GM18511 (cell line): ENCODE measurements around the gene PLS3.
A peak's percentile ranks its signal among the peaks of the same experiment; 100 is the strongest.
"Not testable (repeated sequence)": the region's sequence is repeated elsewhere in the genome, so short reads cannot be mapped to it uniquely, and the experiment has no call there.

Experiments used
- ATAC-seq: cut with Tn5 transposase; IDR thresholded peaks from one replicate; pipeline ENCODE4 v1.9.1; 2021; ENCODE audit warnings: mild to moderate bottlenecking, moderate library complexity; ENCODE audit not compliant: unreplicated experiment

Gene PLS3

GRCh38 chrX:115560978-115561604 lies at the start of gene PLS3:
Gene PLS3, plus strand, starts transcription at chrX:115561174. Its CDS starts 49,077 bp downstream, at chrX:115610251.
- peak; percentile 69 for ATAC-seq

- ATAC-seq, result no peak
Observed at GRCh38 chrX:115518113-115518512, 42.9 kb upstream of the PLS3 start.

- ATAC-seq, result no peak
Observed at GRCh38 chrX:115521741-115522140, 39.2 kb upstream of the PLS3 start.

DNA sequence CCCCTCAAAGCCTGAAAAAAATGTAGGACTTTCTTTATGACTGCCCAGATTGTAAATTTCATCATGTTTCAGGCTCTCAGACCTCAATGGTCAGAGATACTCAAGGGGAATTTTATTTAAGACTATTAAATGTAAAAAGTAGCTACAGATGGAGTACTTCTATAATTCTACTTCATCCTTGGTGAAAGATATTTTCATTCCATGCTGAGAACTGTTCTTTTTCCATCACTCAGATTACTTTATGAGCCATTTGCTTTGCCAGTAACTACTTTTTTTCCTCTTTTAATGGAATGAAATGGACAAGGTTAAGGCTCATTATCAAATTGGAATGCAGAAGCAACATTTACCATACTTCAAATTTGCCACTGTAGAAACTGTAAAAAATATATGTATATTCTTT lies 38.0 kb upstream of the PLS3 start:
- ATAC-seq, result no peak

GRCh38 chrX:115525486-115525885 lies 35.5 kb upstream of the PLS3 start:
- no peak for ATAC-seq

GRCh38 chrX:115531818-115532403 lies 29.1 kb upstream of the PLS3 start:
- ATAC-seq, result no peak

- no peak for ATAC-seq
Observed at GRCh38 chrX:115533485-115533884, 27.5 kb upstream of the PLS3 start.

DNA sequence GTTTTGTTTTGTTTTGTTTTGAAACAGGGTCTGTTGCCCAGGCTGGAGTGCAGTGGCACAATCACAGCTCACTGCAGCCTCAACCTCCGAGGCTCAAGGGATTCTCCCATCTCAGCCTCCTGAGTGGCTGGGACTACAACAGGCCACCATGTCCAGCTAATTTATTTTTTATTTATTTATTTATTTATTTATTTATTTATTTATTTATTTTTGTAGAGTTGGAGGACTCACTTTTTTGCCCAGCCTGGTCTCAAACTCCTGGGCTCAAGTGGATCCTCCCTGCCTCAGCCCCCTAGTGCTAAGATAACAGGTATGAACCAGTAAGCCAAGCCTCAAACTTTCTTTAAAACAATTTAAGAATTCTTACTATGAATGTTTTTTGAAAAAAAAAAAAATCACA lies 26.6 kb upstream of the PLS3 start:
- ATAC-seq, result no peak

- no peak for ATAC-seq
Observed at GRCh38 chrX:115535421-115535820, 25.6 kb upstream of the PLS3 start.

GRCh38 chrX:115535844-115536243 lies 25.1 kb upstream of the PLS3 start:
- ATAC-seq, result no peak

DNA sequence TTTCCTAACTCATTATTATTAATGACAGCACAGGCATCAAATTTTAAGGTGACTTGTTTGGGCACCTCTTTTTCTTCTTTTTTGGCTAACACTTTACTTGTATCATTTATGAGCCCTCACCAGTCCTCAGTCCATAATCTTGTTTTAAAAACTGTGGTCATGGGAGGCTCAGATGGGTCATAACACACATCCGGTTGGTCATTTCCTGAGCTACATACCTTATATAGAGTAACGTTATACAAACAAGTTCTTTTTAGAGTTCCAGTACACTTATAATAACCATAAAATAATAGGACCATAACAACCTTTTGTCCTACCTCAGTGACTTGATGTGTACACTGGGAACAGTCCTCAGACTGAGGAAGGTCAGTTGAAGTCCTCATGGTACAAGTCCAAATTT lies 21.1 kb upstream of the PLS3 start:
- no peak for ATAC-seq

- not testable (repeated sequence) for ATAC-seq
Observed at GRCh38 chrX:115541045-115541444, 19.9 kb upstream of the PLS3 start.

GRCh38 chrX:115547448-115547847 lies 13.5 kb upstream of the PLS3 start:
- ATAC-seq, result no peak

DNA sequence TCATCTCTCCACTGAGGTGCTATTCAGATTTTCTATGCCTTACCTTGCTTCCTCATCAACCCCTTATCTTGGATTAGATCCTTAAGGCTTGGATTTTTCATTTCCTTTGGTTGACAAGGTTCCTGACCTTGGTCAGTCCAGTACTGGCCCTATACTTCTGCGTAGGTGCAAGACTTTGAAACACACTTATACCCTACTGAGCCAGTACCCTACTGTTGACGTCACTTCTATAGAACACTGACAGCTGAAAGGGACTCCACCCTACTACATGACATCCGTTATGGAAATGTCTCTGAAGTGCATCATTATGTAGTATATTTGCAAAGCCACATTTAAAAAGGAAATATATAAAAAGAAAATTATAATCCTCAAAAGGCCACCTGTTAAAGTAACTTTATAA lies 12.0 kb upstream of the PLS3 start:
- ATAC-seq, result no peak

DNA sequence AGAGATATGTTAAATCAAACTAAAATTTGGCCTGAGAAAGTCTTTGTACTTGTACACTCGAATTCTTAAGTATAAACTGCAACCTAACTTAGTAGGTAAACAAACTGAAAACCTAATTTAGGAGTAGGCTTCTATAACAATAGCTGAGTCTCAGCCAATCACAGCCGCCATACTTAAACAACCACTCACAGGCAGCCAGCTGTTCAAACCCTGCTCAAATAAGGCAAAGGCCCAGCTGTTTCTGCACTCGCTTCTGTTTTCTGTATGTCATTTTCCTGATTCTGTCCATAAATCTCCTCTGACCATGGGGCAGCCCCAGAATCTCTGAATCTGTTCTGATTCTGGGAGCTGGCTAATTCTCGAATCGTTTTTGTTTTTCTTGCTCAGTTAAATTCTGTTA lies 7.8 kb upstream of the PLS3 start:
- ATAC-seq, result no peak

DNA sequence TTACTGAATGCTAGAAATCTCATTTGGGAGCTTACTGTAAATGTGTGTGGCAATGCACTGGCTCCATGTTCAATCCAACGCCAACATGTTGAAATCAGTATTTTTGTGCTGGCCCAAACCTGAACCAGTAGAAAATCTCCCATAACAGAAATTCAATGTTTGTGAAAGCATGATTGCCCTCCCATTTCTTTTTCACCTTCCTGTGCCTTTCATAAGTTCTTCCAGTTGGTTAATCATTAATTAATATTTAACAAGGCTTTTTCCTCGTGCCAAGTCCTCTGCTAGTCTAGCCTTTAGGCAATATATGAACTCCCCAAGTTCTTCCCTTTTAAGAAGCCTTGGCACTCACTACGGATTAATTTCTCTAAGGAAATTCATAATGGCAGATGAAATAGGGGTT lies 1.3 kb upstream of the PLS3 start:
- no peak for ATAC-seq

GRCh38 chrX:115560211-115560977 lies 580 bp upstream of the PLS3 start:
- ATAC-seq, result no peak

DNA sequence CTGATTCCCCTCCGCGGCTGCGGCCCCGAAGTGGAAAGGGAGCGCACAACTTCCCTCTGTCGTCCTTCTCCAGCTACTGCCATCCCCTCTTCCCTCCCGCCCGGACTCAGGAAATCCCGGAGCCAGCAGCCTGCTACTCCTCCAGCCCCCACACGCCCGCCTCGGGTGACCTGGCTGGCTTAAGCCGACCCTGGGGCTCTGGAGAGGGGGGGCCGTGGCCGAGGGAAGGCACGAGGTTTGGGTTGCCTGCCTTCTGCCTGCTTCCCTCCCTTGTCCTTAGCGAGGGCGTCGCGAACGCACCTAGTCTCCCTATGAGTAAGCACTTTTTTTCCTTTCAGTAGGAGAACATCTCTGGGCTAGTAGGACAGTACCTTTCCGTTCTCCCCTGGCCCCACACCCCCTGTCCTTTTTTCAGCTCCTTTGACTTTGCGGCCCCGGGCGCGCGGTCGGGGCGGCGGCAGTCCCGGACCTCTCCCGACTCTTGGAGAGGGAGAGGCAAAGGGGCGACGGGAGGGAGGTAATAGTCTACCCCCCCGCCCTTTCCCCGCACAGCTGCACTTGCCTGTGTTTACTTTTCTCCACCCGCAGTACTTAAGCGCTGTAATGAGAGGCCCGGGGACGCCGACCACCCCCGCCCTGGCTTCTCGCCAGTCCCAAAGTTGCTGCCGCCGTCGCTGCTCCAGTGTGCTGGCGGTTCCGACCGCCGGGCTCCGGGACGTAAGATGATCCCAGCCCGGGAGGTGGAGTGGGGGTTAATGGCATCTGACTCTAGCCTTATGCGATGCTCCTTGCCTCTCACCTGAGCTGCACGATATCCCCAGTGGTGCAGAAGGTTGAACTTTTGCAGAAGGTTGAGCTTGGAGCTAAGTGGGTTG lies 868 bp downstream of the PLS3 start:
- peak; percentile 33 for ATAC-seq

- ATAC-seq, result no peak
Observed at GRCh38 chrX:115562480-115562847, 1.5 kb downstream of the PLS3 start.

DNA sequence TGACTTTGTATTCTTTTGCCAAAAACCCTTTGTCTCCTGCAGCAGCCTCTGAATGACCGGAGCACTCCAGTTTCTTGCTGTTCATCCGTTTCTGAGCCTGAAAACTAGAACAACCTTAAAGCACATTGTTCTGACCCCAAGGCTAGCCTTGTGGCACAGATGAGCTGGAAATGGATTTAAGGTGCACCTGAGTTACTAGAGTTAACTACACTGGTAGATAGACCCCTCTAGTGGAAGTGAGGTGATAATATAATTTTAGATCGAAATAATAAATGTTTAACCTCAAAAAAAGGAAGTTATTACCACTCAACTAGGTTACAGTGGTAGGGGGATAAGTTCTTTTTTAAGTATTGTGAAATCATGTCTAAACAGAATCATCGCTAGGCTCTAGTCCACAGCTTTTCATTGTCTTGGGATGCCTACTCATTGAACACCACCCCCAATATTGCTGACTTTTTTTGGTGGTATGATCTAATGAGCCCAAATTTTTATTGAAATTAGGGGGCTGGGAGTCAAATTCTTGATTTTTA lies 2.7 kb downstream of the PLS3 start:
- ATAC-seq, result no peak

- ATAC-seq, result no peak
Observed at GRCh38 chrX:115564243-115564642, 3.3 kb downstream of the PLS3 start.
